H1 (cell line): ENCODE results near the gene CD58. TPM values are rescaled to one million over a fixed set of nuclear protein-coding genes. Genes with fewer than 3 reads are reported as not detected.

Experiments used
- ATF2 ChIP-seq: IDR thresholded peaks from 2 replicates; pipeline ENCODE4 v1.6.1; 2012; ENCODE audit warnings: low read length, inconsistent platforms
- BCL11A ChIP-seq, 2 experiments: IDR thresholded peaks; one replicate each; pipeline ENCODE4 v1.6.1; 2011; ENCODE audit warnings: low read depth in 2 of 2, low read length in 2 of 2, mild to moderate bottlenecking in 2 of 2
- CHD2 ChIP-seq: IDR thresholded peaks from 2 replicates; pipeline ENCODE4 v1.6.1; 2012; ENCODE audit warnings: low read length, improper control_type of control experiment
- CHD7 ChIP-seq: fragments of 300-600 bp; sonication (generic); IDR thresholded peaks from 2 replicates; pipeline ENCODE4 v1.7.1; 2012; ENCODE audit warnings: low read length, moderate library complexity, mild to moderate bottlenecking, inconsistent platforms; ENCODE audit not compliant: insufficient replicate concordance
- EP300 ChIP-seq, 2 experiments: IDR thresholded peaks; 1 replicate in 1 of 2; 2 replicates in 1 of 2; pipeline ENCODE4 v1.6.1; 2011 to 2012; ENCODE audit warnings: low read depth in 2 of 2, low read length in 2 of 2, mild to moderate bottlenecking in 2 of 2, borderline replicate concordance in 1 of 2, inconsistent platforms in 1 of 2, moderate library complexity in 1 of 2
- GTF2F1 ChIP-seq: IDR thresholded peaks from 2 replicates; pipeline ENCODE4 v1.6.1; 2012; ENCODE audit warnings: low read depth, low read length, improper control_type of control experiment, borderline replicate concordance
- POLR2A ChIP-seq, 2 experiments: IDR thresholded peaks; 1 replicate in 1 of 2; 2 replicates in 1 of 2; pipeline ENCODE4 v1.6.1; 2011; ENCODE audit warnings: low read depth in 2 of 2, low read length in 2 of 2, mild to moderate bottlenecking in 2 of 2; ENCODE audit errors: control extremely low read depth in 1 of 2
- POU5F1 ChIP-seq: IDR thresholded peaks from 2 replicates; pipeline ENCODE4 v1.6.1; 2011; ENCODE audit warnings: low read depth, mild to moderate bottlenecking, low read length, moderate library complexity
- polyA plus RNA-seq, 7 experiments: library from polyadenylated mRNA; depleted of rRNA in 3 of 7; stranded (reverse) in 5 of 7; unstranded in 2 of 7; fragments of >200 nt in 5 of 7; fragments of 200-250 nt in 2 of 7; gene quantifications; 1 replicate in 5 of 7; 2 replicates in 1 of 7; 4 replicates in 1 of 7; pipeline versions ENCODE4 v1.2.1 to v1.2.3, GENCODE V29; 2011 to 2013; ENCODE audit warnings: missing spikeins in 2 of 7, mixed read lengths in 2 of 7
- total RNA-seq: library from RNA; stranded (reverse); fragmentation: NEBNext Ultra II Directional; extraction: Animal tissue kit (Norgen Biotek cat#: 25700); gene quantifications from 2 replicates; pipeline ENCODE4 v1.2.1, GENCODE V29; 2021

Gene CD58
- total and polyA plus RNA-seq, 2 of the 8 experiments (the other 6 are each of a cell fraction or from before 2014, with no cell fraction given): 5.3 to 5.5 TPM

- TF ChIP-seq CHD7 (no peak), BCL11A (IDR thresholded peaks at IDR 0.05; ENCODE audit: low read depth in 2 of 2, low read length in 2 of 2) (no peak), CHD2 (no peak), POU5F1 (no peak), EP300 (IDR thresholded peaks at IDR 0.05; ENCODE audit: borderline replicate concordance in 1 of 2, low read depth in 2 of 2, low read length in 2 of 2) (no peak), ATF2 (no peak), POLR2A (IDR thresholded peaks at IDR 0.05; ENCODE audit: control extremely low read depth in 1 of 2, low read depth in 2 of 2, low read length in 2 of 2) (no peak), GTF2F1 (no peak)
Measured at GRCh38 chr1:116465845-116466685, 104.8 kb downstream of the CD58 start (continued).
